Liver (tissue), 3 donors: ENCODE data around the gene CNOT3.

Source experiments
- GABPA ChIP-seq, 2 donors: IDR thresholded peaks in 1 of 2; conservative IDR thresholded peaks in 1 of 2; 2 replicates each; pipeline ENCODE4 v1.6.1; 2016; ENCODE audit warnings: antibody characterized with exemption in 2 of 2, mild to moderate bottlenecking in 1 of 2, moderate library complexity in 1 of 2
- JUND ChIP-seq, 2 donors: IDR thresholded peaks; 2 replicates each; pipeline ENCODE4 v1.6.1; 2016; ENCODE audit warnings: antibody characterized with exemption in 2 of 2
- RAD21 ChIP-seq, 2 donors: IDR thresholded peaks; 2 replicates each; pipeline ENCODE4 v1.6.1; 2016; ENCODE audit warnings: antibody characterized with exemption in 2 of 2, mild to moderate bottlenecking in 2 of 2
- SP1 ChIP-seq: IDR thresholded peaks from 2 replicates; pipeline ENCODE4 v1.6.1; 2018; ENCODE audit warnings: antibody characterized with exemption, mild to moderate bottlenecking
- YY1 ChIP-seq: IDR thresholded peaks from 2 replicates; pipeline ENCODE4 v1.6.1; 2016; ENCODE audit warnings: antibody characterized with exemption, mild to moderate bottlenecking
- TF ChIP-seq, protein P1 (sequence below): fragments of 150-350 bp; IDR thresholded peaks from 2 replicates; pipeline ENCODE4 v1.5.1; 2017; ENCODE audit warnings: improper control_type of control experiment, low read depth, low read length; ENCODE audit not compliant: missing input control
- TF ChIP-seq, protein P2 (sequence below): IDR thresholded peaks from 2 replicates; pipeline ENCODE4 v1.6.1; 2016; ENCODE audit warnings: antibody characterized with exemption, mild to moderate bottlenecking
- TF ChIP-seq, protein P3 (sequence below): IDR thresholded peaks from 2 replicates; pipeline ENCODE4 v1.6.1; 2016; ENCODE audit warnings: antibody characterized with exemption
- TF ChIP-seq, protein P4 (sequence below): IDR thresholded peaks from 2 replicates; pipeline ENCODE4 v1.6.1; 2016; ENCODE audit warnings: antibody characterized with exemption
- donor health status: healthy.
- donor health status: healthy.

DNA sequence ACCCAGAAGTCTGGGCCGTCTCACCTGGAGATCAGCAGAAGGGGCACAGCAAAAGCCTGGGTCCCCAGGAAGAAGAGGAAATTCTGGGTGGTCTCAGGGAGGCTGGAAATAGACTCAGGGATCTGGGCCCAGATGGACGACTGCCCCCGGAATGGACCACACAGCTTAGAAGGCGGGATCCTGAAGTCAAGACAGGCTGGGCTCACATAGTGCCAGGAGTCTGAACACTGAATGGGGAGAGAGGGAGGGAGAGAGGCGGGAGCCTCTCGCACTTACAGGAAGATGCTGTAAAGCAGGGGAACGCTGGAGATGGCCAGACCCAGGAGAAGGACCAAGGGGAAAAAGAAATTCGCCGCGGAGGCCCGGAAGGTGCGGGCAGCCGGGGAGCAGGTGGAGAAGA, 23.3 kb downstream of the CNOT3 start:
- TF ChIP-seq, protein P1, sequence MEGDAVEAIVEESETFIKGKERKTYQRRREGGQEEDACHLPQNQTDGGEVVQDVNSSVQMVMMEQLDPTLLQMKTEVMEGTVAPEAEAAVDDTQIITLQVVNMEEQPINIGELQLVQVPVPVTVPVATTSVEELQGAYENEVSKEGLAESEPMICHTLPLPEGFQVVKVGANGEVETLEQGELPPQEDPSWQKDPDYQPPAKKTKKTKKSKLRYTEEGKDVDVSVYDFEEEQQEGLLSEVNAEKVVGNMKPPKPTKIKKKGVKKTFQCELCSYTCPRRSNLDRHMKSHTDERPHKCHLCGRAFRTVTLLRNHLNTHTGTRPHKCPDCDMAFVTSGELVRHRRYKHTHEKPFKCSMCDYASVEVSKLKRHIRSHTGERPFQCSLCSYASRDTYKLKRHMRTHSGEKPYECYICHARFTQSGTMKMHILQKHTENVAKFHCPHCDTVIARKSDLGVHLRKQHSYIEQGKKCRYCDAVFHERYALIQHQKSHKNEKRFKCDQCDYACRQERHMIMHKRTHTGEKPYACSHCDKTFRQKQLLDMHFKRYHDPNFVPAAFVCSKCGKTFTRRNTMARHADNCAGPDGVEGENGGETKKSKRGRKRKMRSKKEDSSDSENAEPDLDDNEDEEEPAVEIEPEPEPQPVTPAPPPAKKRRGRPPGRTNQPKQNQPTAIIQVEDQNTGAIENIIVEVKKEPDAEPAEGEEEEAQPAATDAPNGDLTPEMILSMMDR, result no peak
- TF ChIP-seq, protein P2, sequence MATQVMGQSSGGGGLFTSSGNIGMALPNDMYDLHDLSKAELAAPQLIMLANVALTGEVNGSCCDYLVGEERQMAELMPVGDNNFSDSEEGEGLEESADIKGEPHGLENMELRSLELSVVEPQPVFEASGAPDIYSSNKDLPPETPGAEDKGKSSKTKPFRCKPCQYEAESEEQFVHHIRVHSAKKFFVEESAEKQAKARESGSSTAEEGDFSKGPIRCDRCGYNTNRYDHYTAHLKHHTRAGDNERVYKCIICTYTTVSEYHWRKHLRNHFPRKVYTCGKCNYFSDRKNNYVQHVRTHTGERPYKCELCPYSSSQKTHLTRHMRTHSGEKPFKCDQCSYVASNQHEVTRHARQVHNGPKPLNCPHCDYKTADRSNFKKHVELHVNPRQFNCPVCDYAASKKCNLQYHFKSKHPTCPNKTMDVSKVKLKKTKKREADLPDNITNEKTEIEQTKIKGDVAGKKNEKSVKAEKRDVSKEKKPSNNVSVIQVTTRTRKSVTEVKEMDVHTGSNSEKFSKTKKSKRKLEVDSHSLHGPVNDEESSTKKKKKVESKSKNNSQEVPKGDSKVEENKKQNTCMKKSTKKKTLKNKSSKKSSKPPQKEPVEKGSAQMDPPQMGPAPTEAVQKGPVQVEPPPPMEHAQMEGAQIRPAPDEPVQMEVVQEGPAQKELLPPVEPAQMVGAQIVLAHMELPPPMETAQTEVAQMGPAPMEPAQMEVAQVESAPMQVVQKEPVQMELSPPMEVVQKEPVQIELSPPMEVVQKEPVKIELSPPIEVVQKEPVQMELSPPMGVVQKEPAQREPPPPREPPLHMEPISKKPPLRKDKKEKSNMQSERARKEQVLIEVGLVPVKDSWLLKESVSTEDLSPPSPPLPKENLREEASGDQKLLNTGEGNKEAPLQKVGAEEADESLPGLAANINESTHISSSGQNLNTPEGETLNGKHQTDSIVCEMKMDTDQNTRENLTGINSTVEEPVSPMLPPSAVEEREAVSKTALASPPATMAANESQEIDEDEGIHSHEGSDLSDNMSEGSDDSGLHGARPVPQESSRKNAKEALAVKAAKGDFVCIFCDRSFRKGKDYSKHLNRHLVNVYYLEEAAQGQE, result no peak
- TF ChIP-seq SP1, result no peak
- TF ChIP-seq, protein P3, sequence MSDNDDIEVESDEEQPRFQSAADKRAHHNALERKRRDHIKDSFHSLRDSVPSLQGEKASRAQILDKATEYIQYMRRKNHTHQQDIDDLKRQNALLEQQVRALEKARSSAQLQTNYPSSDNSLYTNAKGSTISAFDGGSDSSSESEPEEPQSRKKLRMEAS, result no peak
- TF ChIP-seq GABPA (IDR thresholded peaks at IDR 0.05 in 1 of 2, conservative IDR thresholded peaks at IDR 0.05 in 1 of 2), result no peak
- TF ChIP-seq, protein P4, sequence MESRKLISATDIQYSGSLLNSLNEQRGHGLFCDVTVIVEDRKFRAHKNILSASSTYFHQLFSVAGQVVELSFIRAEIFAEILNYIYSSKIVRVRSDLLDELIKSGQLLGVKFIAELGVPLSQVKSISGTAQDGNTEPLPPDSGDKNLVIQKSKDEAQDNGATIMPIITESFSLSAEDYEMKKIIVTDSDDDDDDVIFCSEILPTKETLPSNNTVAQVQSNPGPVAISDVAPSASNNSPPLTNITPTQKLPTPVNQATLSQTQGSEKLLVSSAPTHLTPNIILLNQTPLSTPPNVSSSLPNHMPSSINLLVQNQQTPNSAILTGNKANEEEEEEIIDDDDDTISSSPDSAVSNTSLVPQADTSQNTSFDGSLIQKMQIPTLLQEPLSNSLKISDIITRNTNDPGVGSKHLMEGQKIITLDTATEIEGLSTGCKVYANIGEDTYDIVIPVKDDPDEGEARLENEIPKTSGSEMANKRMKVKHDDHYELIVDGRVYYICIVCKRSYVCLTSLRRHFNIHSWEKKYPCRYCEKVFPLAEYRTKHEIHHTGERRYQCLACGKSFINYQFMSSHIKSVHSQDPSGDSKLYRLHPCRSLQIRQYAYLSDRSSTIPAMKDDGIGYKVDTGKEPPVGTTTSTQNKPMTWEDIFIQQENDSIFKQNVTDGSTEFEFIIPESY, result no peak
- TF ChIP-seq JUND (IDR thresholded peaks at IDR 0.05), result no peak
- TF ChIP-seq RAD21 (IDR thresholded peaks at IDR 0.05), result no peak
- TF ChIP-seq YY1, result no peak
